CD4-positive, alpha-beta T cell treated with Interleukin-1 beta for 1 hour (primary cell): ENCODE results near the gene NT5DC4.

Experiments used
- DNase-seq, 2 donors: peaks; one replicate each; pipeline ENCODE4 v3.0.0-alpha.2; 2020 to 2022

NT5DC4 gene

GRCh38 chr2:112724591-112725525 is 4.0 kb downstream of the NT5DC4 start:
- DNase-seq = no peak

GRCh38 chr2:112725545-112726457 is 5.0 kb downstream of the NT5DC4 start:
- no peak for DNase-seq

GRCh38 chr2:112726487-112727190 is 5.8 kb downstream of the NT5DC4 start:
- peak; percentile 90 for DNase-seq

GRCh38 chr2:112727276-112728028 is 6.6 kb downstream of the NT5DC4 start:
- no peak for DNase-seq

- DNase-seq = no peak
These were observed 7.2 kb downstream of the NT5DC4 start for GRCh38 chr2:112728029-112728362.

- DNase-seq = no peak
These were observed 7.8 kb downstream of the NT5DC4 start for GRCh38 chr2:112728378-112729175.

- DNase-seq = no peak
These were observed 9.4 kb downstream of the NT5DC4 start for GRCh38 chr2:112730216-112730615.

GRCh38 chr2:112730791-112731190 is 10.0 kb downstream of the NT5DC4 start:
- no peak for DNase-seq

- DNase-seq = no peak
These were observed 10.7 kb downstream of the NT5DC4 start for GRCh38 chr2:112731479-112731878.

GRCh38 chr2:112733456-112733855 is 12.6 kb downstream of the NT5DC4 start:
- DNase-seq = no peak

GRCh38 chr2:112733871-112734270 is 13.1 kb downstream of the NT5DC4 start:
- DNase-seq = no peak

GRCh38 chr2:112737542-112738232 is 16.9 kb downstream of the NT5DC4 start:
- DNase-seq = no peak

- DNase-seq = no peak
These were observed 19.7 kb downstream of the NT5DC4 start for GRCh38 chr2:112740527-112740926.

GRCh38 chr2:112749755-112750559 is 29.1 kb downstream of the NT5DC4 start:
- peak; percentile 84 for DNase-seq

- DNase-seq = no peak
These were observed 29.7 kb downstream of the NT5DC4 start for GRCh38 chr2:112750560-112750843.

- no peak for DNase-seq
These were observed 30.8 kb downstream of the NT5DC4 start for GRCh38 chr2:112751451-112752197.

- DNase-seq = no peak
These were observed 31.8 kb downstream of the NT5DC4 start for GRCh38 chr2:112752667-112753066.

- no peak for DNase-seq
These were observed 33.7 kb downstream of the NT5DC4 start for GRCh38 chr2:112754564-112754963.

- no peak for DNase-seq
These were observed 34.6 kb downstream of the NT5DC4 start for GRCh38 chr2:112755444-112755843.
